ENCODE results near the gene PURA.

- TF ChIP-seq POLR2AphosphoS5 (IDR thresholded peaks at IDR 0.05; ENCODE audit: insufficient read depth, low read depth, low read length): no peak
- TF ChIP-seq, protein P1, sequence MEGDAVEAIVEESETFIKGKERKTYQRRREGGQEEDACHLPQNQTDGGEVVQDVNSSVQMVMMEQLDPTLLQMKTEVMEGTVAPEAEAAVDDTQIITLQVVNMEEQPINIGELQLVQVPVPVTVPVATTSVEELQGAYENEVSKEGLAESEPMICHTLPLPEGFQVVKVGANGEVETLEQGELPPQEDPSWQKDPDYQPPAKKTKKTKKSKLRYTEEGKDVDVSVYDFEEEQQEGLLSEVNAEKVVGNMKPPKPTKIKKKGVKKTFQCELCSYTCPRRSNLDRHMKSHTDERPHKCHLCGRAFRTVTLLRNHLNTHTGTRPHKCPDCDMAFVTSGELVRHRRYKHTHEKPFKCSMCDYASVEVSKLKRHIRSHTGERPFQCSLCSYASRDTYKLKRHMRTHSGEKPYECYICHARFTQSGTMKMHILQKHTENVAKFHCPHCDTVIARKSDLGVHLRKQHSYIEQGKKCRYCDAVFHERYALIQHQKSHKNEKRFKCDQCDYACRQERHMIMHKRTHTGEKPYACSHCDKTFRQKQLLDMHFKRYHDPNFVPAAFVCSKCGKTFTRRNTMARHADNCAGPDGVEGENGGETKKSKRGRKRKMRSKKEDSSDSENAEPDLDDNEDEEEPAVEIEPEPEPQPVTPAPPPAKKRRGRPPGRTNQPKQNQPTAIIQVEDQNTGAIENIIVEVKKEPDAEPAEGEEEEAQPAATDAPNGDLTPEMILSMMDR (IDR thresholded peaks at IDR 0.05; ENCODE audit: extremely low read depth in 1 of 2, insufficient read depth in 1 of 2, low read depth in 1 of 2, low read length in 2 of 2): no peak
- TF ChIP-seq MAX (IDR thresholded peaks at IDR 0.05; ENCODE audit: insufficient read depth, insufficient read length): no peak
- no peak for TF ChIP-seq POLR2A (IDR thresholded peaks at IDR 0.05; ENCODE audit: low read depth, low read length)
- TF ChIP-seq EZH2 (IDR thresholded peaks at IDR 0.05; ENCODE audit: borderline replicate concordance, low read depth, low read length, severe bottlenecking): no peak
- no peak for TF ChIP-seq MYC (IDR thresholded peaks at IDR 0.05; ENCODE audit: low read depth, low read length)
- TF ChIP-seq GATA2 (IDR thresholded peaks at IDR 0.05; ENCODE audit: insufficient read depth, insufficient read length, low read depth, low read length): no peak
- no peak for TF ChIP-seq JUN (IDR thresholded peaks at IDR 0.05; ENCODE audit: borderline replicate concordance, insufficient read depth, insufficient read length, low read depth)
Observed at GRCh38 chr5:140113180-140113698, 670 bp upstream of the PURA start.
